HEK293 (cell line): Measurements from ENCODE around the gene PIP5K1C.

ENCODE experiments used
- CTCF ChIA-PET: fragments of 350-600 bp; formaldehyde crosslinking; extraction: SDS; loops from one replicate; lab custom pipeline; 2021; ENCODE audit warnings: antibody characterized with exemption; lab: Yijun Ruan, JAX
- POLR2A ChIA-PET: fragments of 300-600 bp; formaldehyde crosslinking; extraction: SDS; loops from one replicate; lab custom pipeline; 2020; ENCODE audit warnings: antibody characterized with exemption, inconsistent platforms; lab: Yijun Ruan, JAX
- H3K27ac ChIP-seq: fragments of 200-500 bp; sonication (Bioruptor generic); 2 replicates; pipeline ENCODE4 v1.5.1; 2014; ENCODE audit warnings: low read depth, low read length, control low read depth, inconsistent platforms; ENCODE audit errors: extremely low read depth
- H3K36me3 ChIP-seq, 2 experiments: fragments of 200-500 bp in 1 of 2; sonication (Bioruptor generic) in 1 of 2; 1 replicate in 1 of 2; 2 replicates in 1 of 2; pipeline ENCODE4 v1.5.1; 2014 to 2017; ENCODE audit warnings: inconsistent platforms in 2 of 2, low read length in 2 of 2; ENCODE audit not compliant: control insufficient read depth in 2 of 2, insufficient read depth in 1 of 2
- H3K4me1 ChIP-seq: fragments of 200-500 bp; sonication (Bioruptor generic); 2 replicates; pipeline ENCODE4 v1.5.1; 2014; ENCODE audit warnings: mild to moderate bottlenecking, low read length, inconsistent platforms; ENCODE audit not compliant: control insufficient read depth, insufficient read depth
- H3K4me3 ChIP-seq: 2 replicates; pipeline ENCODE4 v1.5.1; 2011; ENCODE audit warnings: low read depth, mild to moderate bottlenecking, control low read depth, low read length, moderate library complexity
- H3K9me3 ChIP-seq: fragments of 200-500 bp; sonication (Bioruptor generic); 2 replicates; pipeline ENCODE4 v1.5.1; 2014; ENCODE audit warnings: low read depth, low read length, inconsistent platforms; ENCODE audit not compliant: control insufficient read depth, insufficient read depth
- HOXC10 ChIP-seq: sonication (generic); formaldehyde crosslinking; IDR thresholded peaks from 2 replicates; pipeline ENCODE4 v1.8.1; 2023; ENCODE audit warnings: mild to moderate bottlenecking, missing genetic modification reagents
- KLF8 ChIP-seq: fragments of 450-650 bp; formaldehyde crosslinking; IDR thresholded peaks from 2 replicates; pipeline ENCODE4 v1.5.1; 2016; ENCODE audit warnings: missing biosample characterization, missing genetic modification characterization
- MYNN ChIP-seq: fragments of 450-650 bp; formaldehyde crosslinking; IDR thresholded peaks from 2 replicates; pipeline ENCODE4 v1.5.1; 2016; ENCODE audit warnings: missing biosample characterization, missing genetic modification characterization, borderline replicate concordance
- OVOL3 ChIP-seq: fragments of 450-650 bp; formaldehyde crosslinking; IDR thresholded peaks from 2 replicates; pipeline ENCODE4 v1.5.1; 2016; ENCODE audit warnings: missing biosample characterization, missing genetic modification characterization
- SP3 ChIP-seq: fragments of 450-650 bp; formaldehyde crosslinking; IDR thresholded peaks from 2 replicates; pipeline ENCODE4 v1.5.1; 2016; ENCODE audit warnings: missing biosample characterization, missing genetic modification characterization
- ZBTB21 ChIP-seq: fragments of 450-650 bp; formaldehyde crosslinking; IDR thresholded peaks from 2 replicates; pipeline ENCODE4 v1.5.1; 2017; ENCODE audit warnings: missing biosample characterization, missing genetic modification characterization
- ZBTB26 ChIP-seq: fragments of 450-650 bp; formaldehyde crosslinking; optimal IDR thresholded peaks from 2 replicates; pipeline ENCODE3; 2016; ENCODE audit warnings: missing biosample characterization, mild to moderate bottlenecking, missing genetic modification characterization
- ZBTB8A ChIP-seq: fragments of 450-650 bp; formaldehyde crosslinking; IDR thresholded peaks from 2 replicates; pipeline ENCODE4 v1.5.1; 2016; ENCODE audit warnings: missing biosample characterization, missing genetic modification characterization
- ZEB2 ChIP-seq: fragments of 450-650 bp; formaldehyde crosslinking; IDR thresholded peaks from 2 replicates; pipeline ENCODE4 v1.5.1; 2016; ENCODE audit warnings: missing biosample characterization, missing genetic modification characterization
- ZNF138 ChIP-seq: fragments of 450-650 bp; formaldehyde crosslinking; IDR thresholded peaks from 2 replicates; pipeline ENCODE4 v1.5.1; 2016; ENCODE audit warnings: missing biosample characterization, missing genetic modification characterization, borderline replicate concordance
- ZNF169 ChIP-seq: fragments of 450-650 bp; formaldehyde crosslinking; IDR thresholded peaks from 2 replicates; pipeline ENCODE4 v1.5.1; 2016; ENCODE audit warnings: missing biosample characterization, missing genetic modification characterization
- ZNF274 ChIP-seq, 2 experiments: fragments of 200-500 bp in 1 of 2; fragments of 450-650 bp in 1 of 2; sonication (Bioruptor generic) in 1 of 2; formaldehyde crosslinking in 1 of 2; IDR thresholded peaks; 2 replicates each; pipeline versions ENCODE4 v1.5.1 to v1.6.1; 2014 to 2016; ENCODE audit warnings: borderline replicate concordance in 1 of 2, inconsistent platforms in 1 of 2, low read length in 1 of 2, missing biosample characterization in 1 of 2, missing genetic modification characterization in 1 of 2
- ZNF37A ChIP-seq: fragments of 450-650 bp; IDR thresholded peaks from 2 replicates; pipeline ENCODE4 v1.5.1; 2018; ENCODE audit warnings: missing biosample characterization, missing genetic modification characterization
- ZNF544 ChIP-seq: fragments of 450-650 bp; formaldehyde crosslinking; IDR thresholded peaks from 2 replicates; pipeline ENCODE4 v1.5.0; 2017; ENCODE audit warnings: missing biosample characterization, missing genetic modification characterization
- ZSCAN30 ChIP-seq: fragments of 450-650 bp; IDR thresholded peaks from 2 replicates; pipeline ENCODE4 v1.5.1; 2018; ENCODE audit warnings: missing biosample characterization, mild to moderate bottlenecking, missing genetic modification characterization, moderate library complexity
- ZSCAN5A ChIP-seq: fragments of 450-650 bp; formaldehyde crosslinking; IDR thresholded peaks from 2 replicates; pipeline ENCODE4 v1.5.1; 2016; ENCODE audit warnings: missing biosample characterization, missing genetic modification characterization
- TF ChIP-seq, protein P1 (sequence below): fragments of 450-650 bp; formaldehyde crosslinking; IDR thresholded peaks from 2 replicates; pipeline ENCODE4 v1.5.1; 2016; ENCODE audit warnings: missing biosample characterization, missing genetic modification characterization
- TF ChIP-seq, protein P2 (sequence below): IDR thresholded peaks from 2 replicates; pipeline ENCODE4 v1.6.1; 2011; ENCODE audit warnings: mild to moderate bottlenecking, low read depth, low read length, borderline replicate concordance

PIP5K1C gene

DNA sequence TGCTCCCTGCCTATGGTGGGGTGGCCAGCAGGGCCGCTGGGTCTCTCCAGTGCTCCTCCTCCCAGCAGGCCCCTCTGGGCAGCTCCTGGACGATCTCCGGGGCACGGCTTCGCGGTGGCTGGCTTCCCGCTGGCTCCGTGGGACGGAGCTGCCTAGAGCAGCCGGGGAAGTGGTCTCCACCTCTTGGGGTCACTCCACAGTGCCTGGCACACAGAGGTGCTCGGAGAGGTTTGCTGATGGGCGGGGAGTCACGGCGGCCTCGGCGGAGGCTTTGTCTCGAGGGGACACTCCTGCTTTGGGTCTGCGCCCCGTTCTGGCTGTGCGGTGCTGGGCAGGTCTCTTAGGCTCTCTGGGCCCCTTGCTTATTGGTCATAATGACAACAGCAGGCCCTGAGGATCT lies 63.8 kb downstream of the PIP5K1C start (continued):
- no peak for TF ChIP-seq OVOL3 (tag by site-specific recombination)

DNA sequence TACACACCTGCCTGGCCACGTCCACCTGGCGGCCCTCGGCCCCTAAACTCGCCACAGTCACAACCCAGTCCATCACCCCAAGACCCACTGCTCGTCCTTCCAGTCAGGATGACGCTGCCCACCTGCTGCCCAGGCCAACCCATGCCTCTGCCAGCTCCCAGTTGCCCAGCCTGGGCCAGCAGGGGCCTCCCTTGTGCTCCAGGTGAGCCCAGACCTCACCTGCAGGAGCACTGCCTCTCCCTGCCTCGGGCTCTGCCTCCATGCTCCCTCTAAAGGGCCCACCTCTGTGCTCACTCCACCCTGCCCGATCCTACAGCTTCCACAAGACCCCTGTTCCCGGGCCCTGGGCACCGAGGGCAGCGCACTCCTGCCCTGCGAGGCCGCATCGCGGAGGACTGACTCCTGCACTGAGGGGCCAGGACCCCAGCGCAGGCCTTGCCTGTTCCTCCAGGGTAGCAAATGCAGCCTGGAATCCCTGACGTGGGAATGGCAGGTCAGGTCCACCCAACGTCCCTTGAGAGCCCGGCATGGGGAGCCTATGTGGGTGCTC lies 65.7 kb downstream of the PIP5K1C start:
- H3K4me1 ChIP-seq: no peaks in the 10 kb centered on the region
- CTCF ChIA-PET: no interaction called here
- no peak overlapping the region for H3K4me3 ChIP-seq
- H3K36me3 ChIP-seq: peaks cover 0 to 29% of the 10 kb centered on the region in 2 experiments; a peak in 2 of 3 replicates
- TF ChIP-seq ZNF138: no peak
- TF ChIP-seq KLF8 (tag by site-specific recombination): no peak
- TF ChIP-seq, all 188 proteins: peak for 0
- Histone ChIP-seq H3K27ac (no peak overlapping the region), H3K9me3 (no peaks in the 10 kb centered on the region)
- POLR2A ChIA-PET: no interaction called here

GRCh38 chr19:3633559-3633988 lies 66.7 kb downstream of the PIP5K1C start:
- H3K36me3 ChIP-seq: peaks cover 0 to 21% of the 10 kb centered on the region in 2 experiments; a peak in 1 of 3 replicates
- no peaks in the 10 kb centered on the region for H3K9me3 ChIP-seq
- no peak for TF ChIP-seq ZNF37A (tag by site-specific recombination)
- TF ChIP-seq, protein P1, sequence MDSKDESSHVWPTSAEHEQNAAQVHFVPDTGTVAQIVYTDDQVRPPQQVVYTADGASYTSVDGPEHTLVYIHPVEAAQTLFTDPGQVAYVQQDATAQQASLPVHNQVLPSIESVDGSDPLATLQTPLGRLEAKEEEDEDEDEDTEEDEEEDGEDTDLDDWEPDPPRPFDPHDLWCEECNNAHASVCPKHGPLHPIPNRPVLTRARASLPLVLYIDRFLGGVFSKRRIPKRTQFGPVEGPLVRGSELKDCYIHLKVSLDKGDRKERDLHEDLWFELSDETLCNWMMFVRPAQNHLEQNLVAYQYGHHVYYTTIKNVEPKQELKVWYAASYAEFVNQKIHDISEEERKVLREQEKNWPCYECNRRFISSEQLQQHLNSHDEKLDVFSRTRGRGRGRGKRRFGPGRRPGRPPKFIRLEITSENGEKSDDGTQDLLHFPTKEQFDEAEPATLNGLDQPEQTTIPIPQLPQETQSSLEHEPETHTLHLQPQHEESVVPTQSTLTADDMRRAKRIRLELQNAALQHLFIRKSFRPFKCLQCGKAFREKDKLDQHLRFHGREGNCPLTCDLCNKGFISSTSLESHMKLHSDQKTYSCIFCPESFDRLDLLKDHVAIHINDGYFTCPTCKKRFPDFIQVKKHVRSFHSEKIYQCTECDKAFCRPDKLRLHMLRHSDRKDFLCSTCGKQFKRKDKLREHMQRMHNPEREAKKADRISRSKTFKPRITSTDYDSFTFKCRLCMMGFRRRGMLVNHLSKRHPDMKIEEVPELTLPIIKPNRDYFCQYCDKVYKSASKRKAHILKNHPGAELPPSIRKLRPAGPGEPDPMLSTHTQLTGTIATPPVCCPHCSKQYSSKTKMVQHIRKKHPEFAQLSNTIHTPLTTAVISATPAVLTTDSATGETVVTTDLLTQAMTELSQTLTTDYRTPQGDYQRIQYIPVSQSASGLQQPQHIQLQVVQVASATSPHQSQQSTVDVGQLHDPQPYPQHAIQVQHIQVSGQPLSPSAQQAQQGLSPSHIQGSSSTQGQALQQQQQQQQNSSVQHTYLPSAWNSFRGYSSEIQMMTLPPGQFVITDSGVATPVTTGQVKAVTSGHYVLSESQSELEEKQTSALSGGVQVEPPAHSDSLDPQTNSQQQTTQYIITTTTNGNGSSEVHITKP: 0 out of 2 replicates have a peak, but pooled peaks have one; percentile 14
- CTCF ChIA-PET: interaction anchor here (0.6 kb wide), 1 partner anchor 88 kb away, joined by 3 read pairs; no protein-coding TSS in a partner anchor
- H3K4me3 ChIP-seq: no peak overlapping the region
- no peaks in the 10 kb centered on the region for H3K4me1 ChIP-seq
- POLR2A ChIA-PET: no interaction called here
- H3K27ac ChIP-seq: no peak overlapping the region

GRCh38 chr19:3632739-3633558 lies 67.3 kb downstream of the PIP5K1C start:
- CTCF ChIA-PET: no interaction called here
- no peaks in the 10 kb centered on the region for H3K9me3 ChIP-seq
- peaks cover 0 to 16% of the 10 kb centered on the region in 2 experiments; a peak in 1 of 3 replicates for H3K36me3 ChIP-seq
- no peak overlapping the region for H3K27ac ChIP-seq
- H3K4me3 ChIP-seq: no peak overlapping the region
- H3K4me1 ChIP-seq: no peaks in the 10 kb centered on the region
- TF ChIP-seq ZNF544 (tag by site-specific recombination) (no peak), MYNN (no peak), ZBTB26 (tag by site-specific recombination) (no peak), ZSCAN30 (tag by site-specific recombination) (no peak), SP3 (tag by site-specific recombination) (no peak), ZSCAN5A (tag by site-specific recombination) (no peak), HOXC10 (CRISPR knock-in tag) (no peak), ZNF274 (IDR thresholded peaks at IDR 0.05; ENCODE audit: low read length) (no peak), ZNF274 (tag by site-specific recombination; IDR thresholded peaks at IDR 0.05; ENCODE audit: borderline replicate concordance) (no peak), ZNF169 (no peak), ZEB2 (no peak), ZBTB8A (tag by site-specific recombination) (no peak), ZBTB21 (tag by site-specific recombination) (no peak)
- TF ChIP-seq, protein P2, sequence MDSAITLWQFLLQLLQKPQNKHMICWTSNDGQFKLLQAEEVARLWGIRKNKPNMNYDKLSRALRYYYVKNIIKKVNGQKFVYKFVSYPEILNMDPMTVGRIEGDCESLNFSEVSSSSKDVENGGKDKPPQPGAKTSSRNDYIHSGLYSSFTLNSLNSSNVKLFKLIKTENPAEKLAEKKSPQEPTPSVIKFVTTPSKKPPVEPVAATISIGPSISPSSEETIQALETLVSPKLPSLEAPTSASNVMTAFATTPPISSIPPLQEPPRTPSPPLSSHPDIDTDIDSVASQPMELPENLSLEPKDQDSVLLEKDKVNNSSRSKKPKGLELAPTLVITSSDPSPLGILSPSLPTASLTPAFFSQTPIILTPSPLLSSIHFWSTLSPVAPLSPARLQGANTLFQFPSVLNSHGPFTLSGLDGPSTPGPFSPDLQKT: no peak
- TF ChIP-seq, all 188 proteins: peak for 0
- POLR2A ChIA-PET: no interaction called here
